Measurements from ENCODE around the gene ANP32B. TPM values are rescaled to one million over a fixed set of nuclear protein-coding genes. Genes with fewer than 3 reads are reported as not detected.

ANP32B gene
- polyA plus RNA-seq, 1 donor (not counting 4 experiments of a cell fraction or from before 2014, with no cell fraction given) = 51.0 TPM

- H3K4me1 ChIP-seq (ENCODE audit: control insufficient read depth, extremely low read depth, insufficient read depth, low read length) = peaks cover 20% of the 10 kb centered on the region
- peaks cover 46% of the 10 kb centered on the region for H4K20me1 ChIP-seq (ENCODE audit: control insufficient read depth, extremely low read depth, insufficient read depth, low read length)
- H2AFZ ChIP-seq (ENCODE audit: control insufficient read depth, low read length) = no peak overlapping the region
- no peak overlapping the region for H3K9ac ChIP-seq (ENCODE audit: control insufficient read depth, extremely low read depth, insufficient read depth, low read length)
- H3K27ac ChIP-seq (ENCODE audit: control insufficient read depth, insufficient read depth, low read length) = no peak overlapping the region
- H3K79me2 ChIP-seq (ENCODE audit: control insufficient read depth, insufficient read depth, low read length) = peaks cover 95% of the 10 kb centered on the region
- no peak for DNase-seq (ENCODE audit: low read depth, low spot score)
- peaks cover 3 to 21% of the 10 kb centered on the region in 2 experiments for H3K36me3 ChIP-seq (ENCODE audit: control insufficient read depth in 2 of 2, extremely low read depth in 1 of 2, insufficient read depth in 2 of 2, low read length in 2 of 2)
- peak; percentile 41 for FAIRE-seq
- H3K27me3 ChIP-seq (ENCODE audit: control insufficient read depth, extremely low read depth, insufficient read depth, low read length) = no peaks in the 10 kb centered on the region
- H3K4me3 ChIP-seq (ENCODE audit: control insufficient read depth in 2 of 3, extremely low read depth in 1 of 3, insufficient read depth in 2 of 3, low read depth in 1 of 3, low read length in 3 of 3) = no peak overlapping the region
- no peaks in the 10 kb centered on the region for H3K9me3 ChIP-seq (ENCODE audit: control insufficient read depth, low read depth, low read length)
- no peak for TF ChIP-seq EZH2 (IDR thresholded peaks at IDR 0.05; ENCODE audit: low read length)
- TF ChIP-seq CTCF (optimal IDR thresholded peaks at IDR 0.05 in 1 of 3, IDR thresholded peaks at IDR 0.05 in 1 of 3, conservative IDR thresholded peaks at IDR 0.05 in 1 of 3; ENCODE audit: extremely low read depth in 1 of 3, insufficient read depth in 2 of 3, low read length in 3 of 3) = no peak
- dilution Hi-C loops (cut with MboI; ENCODE audit: extremely low pct_ligation_motif_present, low sequenced_read_pairs) = no loop called here
- no peaks in the 10 kb centered on the region for H3K9me1 ChIP-seq (ENCODE audit: control insufficient read depth, extremely low read depth, insufficient read depth, low read length)
- H3K4me2 ChIP-seq (ENCODE audit: control insufficient read depth, extremely low read depth, insufficient read depth, low read depth, low read length) = no peak overlapping the region
These were observed 8.7 kb downstream of the ANP32B start for GRCh38 chr9:97991818-97992217.

GRCh38 chr9:97992219-97992618 is 9.1 kb downstream of the ANP32B start:
- Histone ChIP-seq H3K27me3 (ENCODE audit: control insufficient read depth, extremely low read depth, insufficient read depth, low read length) (no peaks in the 10 kb centered on the region), H3K9ac (ENCODE audit: control insufficient read depth, extremely low read depth, insufficient read depth, low read length) (no peak overlapping the region), H3K36me3 (ENCODE audit: control insufficient read depth in 2 of 2, extremely low read depth in 1 of 2, insufficient read depth in 2 of 2, low read length in 2 of 2) (peaks cover 3 to 21% of the 10 kb centered on the region in 2 experiments), H3K9me3 (ENCODE audit: control insufficient read depth, low read depth, low read length) (no peaks in the 10 kb centered on the region), H3K79me2 (ENCODE audit: control insufficient read depth, insufficient read depth, low read length) (peaks cover 93% of the 10 kb centered on the region), H2AFZ (ENCODE audit: control insufficient read depth, low read length) (no peak overlapping the region), H3K4me3 (ENCODE audit: control insufficient read depth in 2 of 3, extremely low read depth in 1 of 3, insufficient read depth in 2 of 3, low read depth in 1 of 3, low read length in 3 of 3) (no peak overlapping the region), H3K27ac (ENCODE audit: control insufficient read depth, insufficient read depth, low read length) (no peak overlapping the region), H4K20me1 (ENCODE audit: control insufficient read depth, extremely low read depth, insufficient read depth, low read length) (peaks cover 46% of the 10 kb centered on the region), H3K9me1 (ENCODE audit: control insufficient read depth, extremely low read depth, insufficient read depth, low read length) (no peaks in the 10 kb centered on the region), H3K4me2 (ENCODE audit: control insufficient read depth, extremely low read depth, insufficient read depth, low read depth, low read length) (no peak overlapping the region), H3K4me1 (ENCODE audit: control insufficient read depth, extremely low read depth, insufficient read depth, low read length) (peaks cover 20% of the 10 kb centered on the region)
- no peak for FAIRE-seq
- dilution Hi-C loops (cut with MboI; ENCODE audit: extremely low pct_ligation_motif_present, low sequenced_read_pairs) = no loop called here
- TF ChIP-seq EZH2 (IDR thresholded peaks at IDR 0.05; ENCODE audit: low read length) (no peak), CTCF (optimal IDR thresholded peaks at IDR 0.05 in 1 of 3, IDR thresholded peaks at IDR 0.05 in 1 of 3, conservative IDR thresholded peaks at IDR 0.05 in 1 of 3; ENCODE audit: extremely low read depth in 1 of 3, insufficient read depth in 2 of 3, low read length in 3 of 3) (no peak)
- DNase-seq (ENCODE audit: low read depth, low spot score) = no peak
